GM23338 (cell line): ENCODE measurements around the gene KCNK4. TPM values are rescaled to one million over a fixed set of nuclear protein-coding genes. Genes with fewer than 3 reads are reported as not detected.

Source experiments
- ATAC-seq: fragments of 200-7000 bp; cut with Tn5 transposase; 3 replicates; pipeline ENCODE4 v1.9.1; 2020
- DNase-seq: peaks from one replicate; pipeline ENCODE4 v3.0.0-alpha.2; 2015; ENCODE audit warnings: low spot score
- H2AFZ ChIP-seq: fragments of 200-600 bp; sonication (generic); 2 replicates; pipeline ENCODE4 v1.8.0; 2016; ENCODE audit warnings: antibody characterized with exemption, mild to moderate bottlenecking, moderate library complexity
- H3F3A ChIP-seq: fragments of 200-600 bp; sonication (generic); replicated peaks from 2 replicates; pipeline ENCODE4 v1.8.0; 2017; ENCODE audit warnings: antibody characterized with exemption, mixed run types, low read depth
- H3K27ac ChIP-seq: fragments of 200-600 bp; sonication (generic); 2 replicates; pipeline ENCODE4 v1.6.1; 2016; ENCODE audit warnings: low read depth
- H3K27me3 ChIP-seq: fragments of 200-600 bp; sonication (generic); 2 replicates; pipeline ENCODE4 v1.8.0; 2016; ENCODE audit warnings: mild to moderate bottlenecking, mixed run types, moderate library complexity; ENCODE audit not compliant: insufficient read depth
- H3K36me3 ChIP-seq: fragments of 200-600 bp; sonication (generic); 2 replicates; pipeline ENCODE4 v1.8.0; 2016; ENCODE audit warnings: mild to moderate bottlenecking; ENCODE audit not compliant: insufficient read depth
- H3K4me1 ChIP-seq: fragments of 200-600 bp; sonication (generic); 2 replicates; pipeline ENCODE4 v1.8.0; 2016; ENCODE audit warnings: mild to moderate bottlenecking, moderate library complexity; ENCODE audit not compliant: insufficient read depth
- H3K4me2 ChIP-seq: fragments of 200-600 bp; sonication (generic); 2 replicates; pipeline ENCODE4 v1.7.1; 2017; ENCODE audit warnings: mixed run types
- H3K4me3 ChIP-seq: fragments of 200-600 bp; sonication (generic); 2 replicates; pipeline ENCODE4 v1.6.1; 2016; ENCODE audit warnings: mixed run types
- H3K79me2 ChIP-seq: fragments of 200-600 bp; sonication (generic); replicated peaks from 2 replicates; pipeline ENCODE4 v1.8.0; 2017; ENCODE audit warnings: mild to moderate bottlenecking; ENCODE audit not compliant: insufficient read depth
- H3K9me2 ChIP-seq: fragments of 200-600 bp; sonication (generic); 2 replicates; pipeline ENCODE4 v1.8.0; 2017; ENCODE audit not compliant: insufficient read depth
- H4K20me1 ChIP-seq: fragments of 200-600 bp; sonication (generic); replicated peaks from 2 replicates; pipeline ENCODE4 v1.8.0; 2017; ENCODE audit warnings: mild to moderate bottlenecking; ENCODE audit not compliant: insufficient read depth
- H3K27ac Mint-ChIP-seq: 2 replicates; pipeline ENCODE4 v1.8.0; 2020; ENCODE audit warnings: inconsistent platforms, mild to moderate bottlenecking, moderate library complexity, mixed read lengths
- H3K27me3 Mint-ChIP-seq: 3 replicates; pipeline ENCODE4 v1.8.0; 2022; ENCODE audit warnings: low read depth, mild to moderate bottlenecking, moderate library complexity, mixed read lengths, inconsistent platforms; ENCODE audit not compliant: insufficient read depth, poor library complexity
- H3K36me3 Mint-ChIP-seq: 3 replicates; pipeline ENCODE4 v1.8.0; 2021; ENCODE audit warnings: low read depth, mild to moderate bottlenecking, inconsistent platforms, moderate library complexity, mixed read lengths
- H3K4me1 Mint-ChIP-seq: 3 replicates; pipeline ENCODE4 v1.8.0; 2020; ENCODE audit warnings: mild to moderate bottlenecking, inconsistent platforms, mixed read lengths
- H3K4me3 Mint-ChIP-seq: 3 replicates; pipeline ENCODE4 v1.8.0; 2021; ENCODE audit warnings: moderate library complexity, mild to moderate bottlenecking, inconsistent platforms, mixed read lengths
- H3K9me3 Mint-ChIP-seq: 3 replicates; pipeline ENCODE4 v1.8.0; 2020; ENCODE audit warnings: moderate library complexity, mild to moderate bottlenecking, inconsistent platforms, mixed read lengths
- CREB1 ChIP-seq: fragments of 250-450 bp; sonication (Bioruptor Pico); IDR thresholded peaks from 2 replicates; pipeline ENCODE4 v1.5.0; 2020; ENCODE audit warnings: low read depth, mild to moderate bottlenecking, moderate library complexity
- STAT1 ChIP-seq: IDR thresholded peaks from one replicate; pipeline ENCODE4 v1.6.1; 2016; ENCODE audit warnings: antibody characterized with exemption; ENCODE audit not compliant: unreplicated experiment
- ZNF114 ChIP-seq: fragments of 250-450 bp; sonication (Bioruptor Pico); IDR thresholded peaks from 2 replicates; pipeline ENCODE4 v1.5.0; 2020; ENCODE audit warnings: mild to moderate bottlenecking, moderate library complexity
- polyA plus RNA-seq: library from polyadenylated mRNA; unstranded; fragments of >200 nt; fragmentation: Nextera tagmentation; extraction: Ambion mirVana; gene quantifications from 2 replicates; pipeline ENCODE4 v1.2.1, GENCODE V29; 2016
- total RNA-seq: library from RNA; depleted of rRNA; stranded (reverse); fragments of >200 nt; shearing (Covaris generic); gene quantifications from 2 replicates; pipeline ENCODE4 v1.2.3, GENCODE V29; 2014
- TF ChIP-seq, protein P1 (sequence below): IDR thresholded peaks from one replicate; pipeline ENCODE4 v1.6.1; 2018; ENCODE audit warnings: antibody characterized with exemption; ENCODE audit not compliant: unreplicated experiment
- TF ChIP-seq, protein P2 (sequence below): fragments of 250-450 bp; sonication (Bioruptor Pico); IDR thresholded peaks from 2 replicates; pipeline ENCODE4 v1.5.0; 2020; ENCODE audit warnings: mild to moderate bottlenecking, moderate library complexity

Gene KCNK4
- total and polyA plus RNA-seq, 2 experiments from 2014 or later: 1.0 TPM; not detected in 1

DNA sequence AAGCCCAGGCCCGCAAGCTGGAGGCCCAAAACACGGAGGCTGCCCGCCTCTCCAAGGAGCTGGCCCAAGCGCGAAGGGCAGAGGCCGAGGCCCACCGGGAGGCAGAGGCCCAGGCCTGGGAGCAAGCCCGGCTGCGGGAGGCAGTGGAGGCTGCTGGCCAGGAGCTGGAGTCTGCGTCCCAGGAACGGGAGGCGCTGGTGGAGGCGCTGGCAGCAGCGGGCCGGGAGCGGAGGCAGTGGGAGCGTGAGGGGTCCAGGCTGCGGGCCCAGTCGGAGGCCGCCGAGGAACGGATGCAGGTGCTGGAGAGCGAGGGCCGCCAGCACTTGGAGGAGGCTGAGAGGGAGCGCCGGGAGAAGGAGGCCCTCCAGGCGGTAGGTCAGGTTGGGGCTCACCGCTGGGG, 53.7 kb downstream of the KCNK4 start:
- no peaks in the 10 kb centered on the region for H3K9me2 ChIP-seq
- no peak overlapping the region for H2AFZ ChIP-seq
- no peaks in the 10 kb centered on the region for H3K27me3 ChIP-seq
- no peaks in the 10 kb centered on the region for H3K79me2 ChIP-seq
- H3K36me3 ChIP-seq: no peaks in the 10 kb centered on the region
- no peaks in the 10 kb centered on the region for H3K9me3 Mint-ChIP-seq
- no peak overlapping the region for H3K27ac Mint-ChIP-seq
- H3K4me3 Mint-ChIP-seq: no peak overlapping the region
- no peak overlapping the region for H3K27ac ChIP-seq
- H3K4me1 ChIP-seq: peaks cover 11% of the 10 kb centered on the region; the same call in 1 of the 2 replicates
- H3K4me2 ChIP-seq: no peak overlapping the region
- peaks cover 14% of the 10 kb centered on the region for H3K4me1 Mint-ChIP-seq
- no peak overlapping the region for H3K4me3 ChIP-seq
- ATAC-seq (no peak), DNase-seq (no peak)
- no peaks in the 10 kb centered on the region for H4K20me1 ChIP-seq
- H3K36me3 Mint-ChIP-seq: no peaks in the 10 kb centered on the region; the same call in 2 of the 3 replicates
- 0 out of 2 replicates have a peak, but pooled peaks cover 5% of the 10 kb centered on the region for H3F3A ChIP-seq
- H3K27me3 Mint-ChIP-seq: peaks cover 35% of the 10 kb centered on the region
- TF ChIP-seq STAT1: no peak
- TF ChIP-seq, protein P1, sequence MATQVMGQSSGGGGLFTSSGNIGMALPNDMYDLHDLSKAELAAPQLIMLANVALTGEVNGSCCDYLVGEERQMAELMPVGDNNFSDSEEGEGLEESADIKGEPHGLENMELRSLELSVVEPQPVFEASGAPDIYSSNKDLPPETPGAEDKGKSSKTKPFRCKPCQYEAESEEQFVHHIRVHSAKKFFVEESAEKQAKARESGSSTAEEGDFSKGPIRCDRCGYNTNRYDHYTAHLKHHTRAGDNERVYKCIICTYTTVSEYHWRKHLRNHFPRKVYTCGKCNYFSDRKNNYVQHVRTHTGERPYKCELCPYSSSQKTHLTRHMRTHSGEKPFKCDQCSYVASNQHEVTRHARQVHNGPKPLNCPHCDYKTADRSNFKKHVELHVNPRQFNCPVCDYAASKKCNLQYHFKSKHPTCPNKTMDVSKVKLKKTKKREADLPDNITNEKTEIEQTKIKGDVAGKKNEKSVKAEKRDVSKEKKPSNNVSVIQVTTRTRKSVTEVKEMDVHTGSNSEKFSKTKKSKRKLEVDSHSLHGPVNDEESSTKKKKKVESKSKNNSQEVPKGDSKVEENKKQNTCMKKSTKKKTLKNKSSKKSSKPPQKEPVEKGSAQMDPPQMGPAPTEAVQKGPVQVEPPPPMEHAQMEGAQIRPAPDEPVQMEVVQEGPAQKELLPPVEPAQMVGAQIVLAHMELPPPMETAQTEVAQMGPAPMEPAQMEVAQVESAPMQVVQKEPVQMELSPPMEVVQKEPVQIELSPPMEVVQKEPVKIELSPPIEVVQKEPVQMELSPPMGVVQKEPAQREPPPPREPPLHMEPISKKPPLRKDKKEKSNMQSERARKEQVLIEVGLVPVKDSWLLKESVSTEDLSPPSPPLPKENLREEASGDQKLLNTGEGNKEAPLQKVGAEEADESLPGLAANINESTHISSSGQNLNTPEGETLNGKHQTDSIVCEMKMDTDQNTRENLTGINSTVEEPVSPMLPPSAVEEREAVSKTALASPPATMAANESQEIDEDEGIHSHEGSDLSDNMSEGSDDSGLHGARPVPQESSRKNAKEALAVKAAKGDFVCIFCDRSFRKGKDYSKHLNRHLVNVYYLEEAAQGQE: no peak
- TF ChIP-seq ZNF114 (CRISPR knock-in tag): no peak
- TF ChIP-seq, protein P2, sequence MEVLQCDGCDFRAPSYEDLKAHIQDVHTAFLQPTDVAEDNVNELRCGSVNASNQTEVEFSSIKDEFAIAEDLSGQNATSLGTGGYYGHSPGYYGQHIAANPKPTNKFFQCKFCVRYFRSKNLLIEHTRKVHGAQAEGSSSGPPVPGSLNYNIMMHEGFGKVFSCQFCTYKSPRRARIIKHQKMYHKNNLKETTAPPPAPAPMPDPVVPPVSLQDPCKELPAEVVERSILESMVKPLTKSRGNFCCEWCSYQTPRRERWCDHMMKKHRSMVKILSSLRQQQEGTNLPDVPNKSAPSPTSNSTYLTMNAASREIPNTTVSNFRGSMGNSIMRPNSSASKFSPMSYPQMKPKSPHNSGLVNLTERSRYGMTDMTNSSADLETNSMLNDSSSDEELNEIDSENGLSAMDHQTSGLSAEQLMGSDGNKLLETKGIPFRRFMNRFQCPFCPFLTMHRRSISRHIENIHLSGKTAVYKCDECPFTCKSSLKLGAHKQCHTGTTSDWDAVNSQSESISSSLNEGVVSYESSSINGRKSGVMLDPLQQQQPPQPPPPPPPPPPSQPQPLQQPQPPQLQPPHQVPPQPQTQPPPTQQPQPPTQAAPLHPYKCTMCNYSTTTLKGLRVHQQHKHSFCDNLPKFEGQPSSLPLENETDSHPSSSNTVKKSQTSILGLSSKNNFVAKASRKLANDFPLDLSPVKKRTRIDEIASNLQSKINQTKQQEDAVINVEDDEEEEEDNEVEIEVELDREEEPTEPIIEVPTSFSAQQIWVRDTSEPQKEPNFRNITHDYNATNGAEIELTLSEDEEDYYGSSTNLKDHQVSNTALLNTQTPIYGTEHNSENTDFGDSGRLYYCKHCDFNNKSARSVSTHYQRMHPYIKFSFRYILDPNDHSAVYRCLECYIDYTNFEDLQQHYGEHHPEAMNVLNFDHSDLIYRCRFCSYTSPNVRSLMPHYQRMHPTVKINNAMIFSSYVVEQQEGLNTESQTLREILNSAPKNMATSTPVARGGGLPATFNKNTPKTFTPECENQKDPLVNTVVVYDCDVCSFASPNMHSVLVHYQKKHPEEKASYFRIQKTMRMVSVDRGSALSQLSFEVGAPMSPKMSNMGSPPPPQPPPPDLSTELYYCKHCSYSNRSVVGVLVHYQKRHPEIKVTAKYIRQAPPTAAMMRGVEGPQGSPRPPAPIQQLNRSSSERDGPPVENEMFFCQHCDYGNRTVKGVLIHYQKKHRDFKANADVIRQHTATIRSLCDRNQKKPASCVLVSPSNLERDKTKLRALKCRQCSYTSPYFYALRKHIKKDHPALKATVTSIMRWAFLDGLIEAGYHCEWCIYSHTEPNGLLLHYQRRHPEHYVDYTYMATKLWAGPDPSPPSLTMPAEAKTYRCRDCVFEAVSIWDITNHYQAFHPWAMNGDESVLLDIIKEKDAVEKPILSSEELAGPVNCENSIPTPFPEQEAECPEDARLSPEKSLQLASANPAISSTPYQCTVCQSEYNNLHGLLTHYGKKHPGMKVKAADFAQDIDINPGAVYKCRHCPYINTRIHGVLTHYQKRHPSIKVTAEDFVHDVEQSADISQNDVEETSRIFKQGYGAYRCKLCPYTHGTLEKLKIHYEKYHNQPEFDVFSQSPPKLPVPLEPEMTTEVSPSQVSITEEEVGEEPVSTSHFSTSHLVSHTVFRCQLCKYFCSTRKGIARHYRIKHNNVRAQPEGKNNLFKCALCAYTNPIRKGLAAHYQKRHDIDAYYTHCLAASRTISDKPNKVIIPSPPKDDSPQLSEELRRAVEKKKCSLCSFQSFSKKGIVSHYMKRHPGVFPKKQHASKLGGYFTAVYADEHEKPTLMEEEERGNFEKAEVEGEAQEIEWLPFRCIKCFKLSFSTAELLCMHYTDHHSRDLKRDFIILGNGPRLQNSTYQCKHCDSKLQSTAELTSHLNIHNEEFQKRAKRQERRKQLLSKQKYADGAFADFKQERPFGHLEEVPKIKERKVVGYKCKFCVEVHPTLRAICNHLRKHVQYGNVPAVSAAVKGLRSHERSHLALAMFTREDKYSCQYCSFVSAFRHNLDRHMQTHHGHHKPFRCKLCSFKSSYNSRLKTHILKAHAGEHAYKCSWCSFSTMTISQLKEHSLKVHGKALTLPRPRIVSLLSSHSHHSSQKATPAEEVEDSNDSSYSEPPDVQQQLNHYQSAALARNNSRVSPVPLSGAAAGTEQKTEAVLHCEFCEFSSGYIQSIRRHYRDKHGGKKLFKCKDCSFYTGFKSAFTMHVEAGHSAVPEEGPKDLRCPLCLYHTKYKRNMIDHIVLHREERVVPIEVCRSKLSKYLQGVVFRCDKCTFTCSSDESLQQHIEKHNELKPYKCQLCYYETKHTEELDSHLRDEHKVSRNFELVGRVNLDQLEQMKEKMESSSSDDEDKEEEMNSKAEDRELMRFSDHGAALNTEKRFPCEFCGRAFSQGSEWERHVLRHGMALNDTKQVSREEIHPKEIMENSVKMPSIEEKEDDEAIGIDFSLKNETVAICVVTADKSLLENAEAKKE (CRISPR knock-in tag): no peak
- no peak for TF ChIP-seq CREB1 (CRISPR knock-in tag)
